ENCODE data around the gene ADNP.

ADNP gene

GRCh38 chr20:50876816-50877215 is 54.4 kb downstream of the ADNP start:
- H3K4me3 ChIP-seq (ENCODE audit: low read depth, low read length): no peak overlapping the region
- TF ChIP-seq, protein P1, sequence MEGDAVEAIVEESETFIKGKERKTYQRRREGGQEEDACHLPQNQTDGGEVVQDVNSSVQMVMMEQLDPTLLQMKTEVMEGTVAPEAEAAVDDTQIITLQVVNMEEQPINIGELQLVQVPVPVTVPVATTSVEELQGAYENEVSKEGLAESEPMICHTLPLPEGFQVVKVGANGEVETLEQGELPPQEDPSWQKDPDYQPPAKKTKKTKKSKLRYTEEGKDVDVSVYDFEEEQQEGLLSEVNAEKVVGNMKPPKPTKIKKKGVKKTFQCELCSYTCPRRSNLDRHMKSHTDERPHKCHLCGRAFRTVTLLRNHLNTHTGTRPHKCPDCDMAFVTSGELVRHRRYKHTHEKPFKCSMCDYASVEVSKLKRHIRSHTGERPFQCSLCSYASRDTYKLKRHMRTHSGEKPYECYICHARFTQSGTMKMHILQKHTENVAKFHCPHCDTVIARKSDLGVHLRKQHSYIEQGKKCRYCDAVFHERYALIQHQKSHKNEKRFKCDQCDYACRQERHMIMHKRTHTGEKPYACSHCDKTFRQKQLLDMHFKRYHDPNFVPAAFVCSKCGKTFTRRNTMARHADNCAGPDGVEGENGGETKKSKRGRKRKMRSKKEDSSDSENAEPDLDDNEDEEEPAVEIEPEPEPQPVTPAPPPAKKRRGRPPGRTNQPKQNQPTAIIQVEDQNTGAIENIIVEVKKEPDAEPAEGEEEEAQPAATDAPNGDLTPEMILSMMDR (IDR thresholded peaks at IDR 0.05; ENCODE audit: low read depth, low read length): no peak

DNA sequence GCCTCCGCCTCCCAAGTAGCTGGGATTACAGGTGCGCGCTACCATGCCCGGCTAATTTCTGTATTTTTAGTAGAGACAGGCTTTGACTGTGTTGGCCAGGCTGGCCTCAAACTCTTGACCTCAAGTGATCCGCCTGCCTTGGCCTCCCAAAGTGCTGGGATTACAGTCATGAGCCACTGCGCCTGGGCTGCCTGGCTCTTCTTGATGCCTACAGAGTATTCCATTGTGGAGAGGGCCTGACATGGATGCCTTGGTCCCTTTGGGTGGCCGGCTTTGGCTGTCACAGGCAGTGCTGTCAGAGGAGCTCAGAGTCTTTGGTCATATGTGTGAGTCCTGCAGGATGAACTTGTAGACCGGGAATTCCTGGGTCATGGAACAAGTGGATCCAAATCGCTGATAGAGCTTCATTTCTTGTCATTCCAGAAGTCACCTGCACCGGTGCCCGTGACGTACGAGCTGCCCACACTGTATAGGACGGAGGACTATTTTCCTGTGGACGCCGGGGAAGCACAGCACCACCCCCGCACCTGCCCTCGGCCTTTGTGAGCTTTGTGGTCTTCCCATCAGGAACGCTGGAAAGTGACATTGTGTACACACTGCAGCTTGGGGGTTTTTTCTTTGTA is 55.1 kb downstream of the ADNP start:
- TF ChIP-seq, protein P1 (IDR thresholded peaks at IDR 0.05; ENCODE audit: low read depth, low read length): no peak
- H3K4me3 ChIP-seq (ENCODE audit: low read depth, low read length): no peak overlapping the region

GRCh38 chr20:50874758-50875665 is 56.2 kb downstream of the ADNP start:
- no peak overlapping the region for H3K4me3 ChIP-seq (ENCODE audit: low read depth, low read length)
- TF ChIP-seq, protein P1 (IDR thresholded peaks at IDR 0.05; ENCODE audit: low read depth, low read length): no peak

DNA sequence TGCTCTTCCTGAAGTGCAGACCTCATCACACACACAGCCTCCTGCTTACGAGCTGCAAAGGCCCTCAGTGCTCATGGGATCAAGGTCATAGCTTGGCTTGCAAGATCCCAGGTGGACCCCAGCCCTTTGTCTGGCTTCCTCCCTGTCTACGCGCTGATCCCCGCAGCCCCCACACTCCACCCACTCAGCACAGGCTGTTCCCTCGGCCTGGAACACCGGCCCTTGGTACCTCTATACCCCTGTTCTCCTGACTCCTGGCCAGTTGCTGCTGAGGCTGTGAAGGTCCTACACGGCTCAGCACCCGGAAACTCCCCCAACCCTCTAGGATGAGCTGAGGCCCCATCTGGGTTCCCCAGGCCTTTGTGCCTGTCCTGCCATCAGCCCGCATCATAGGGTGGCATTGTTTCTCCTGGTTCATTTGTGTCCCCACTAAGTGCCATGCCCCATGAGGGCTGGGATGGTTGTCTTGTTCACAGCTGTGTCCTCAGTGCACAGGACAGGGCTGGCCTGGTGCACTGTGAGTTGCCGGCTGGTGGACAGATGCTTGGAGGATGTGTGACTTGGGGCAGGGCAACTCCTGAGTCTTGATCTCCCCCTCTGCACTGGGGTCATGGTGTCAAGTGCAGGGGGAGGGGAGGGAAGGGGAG is 57.0 kb downstream of the ADNP start:
- H3K4me3 ChIP-seq (ENCODE audit: low read depth, low read length): no peak overlapping the region
- TF ChIP-seq, protein P1 (IDR thresholded peaks at IDR 0.05; ENCODE audit: low read depth, low read length): no peak

DNA sequence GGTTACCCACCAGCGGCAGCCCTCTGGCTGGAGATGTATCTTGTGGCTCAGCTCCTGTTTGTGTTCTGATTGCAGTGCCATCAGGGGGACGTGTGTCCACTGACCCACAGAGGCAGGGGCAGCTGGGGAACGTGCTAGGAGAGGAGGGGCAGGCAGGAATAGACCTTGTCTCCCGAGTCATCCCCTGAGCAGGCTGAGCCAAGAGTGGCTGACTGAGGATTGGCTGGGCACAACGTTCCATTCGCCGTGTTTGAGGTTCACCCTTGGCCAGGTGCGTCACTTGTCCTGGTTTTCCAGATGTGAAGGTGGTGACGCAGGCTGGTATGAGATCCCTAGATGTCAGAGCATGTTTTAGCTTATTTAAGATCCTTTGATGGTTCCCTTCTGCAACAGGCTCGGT is 57.7 kb downstream of the ADNP start:
- TF ChIP-seq, protein P1 (IDR thresholded peaks at IDR 0.05; ENCODE audit: low read depth, low read length): no peak
- no peak overlapping the region for H3K4me3 ChIP-seq (ENCODE audit: low read depth, low read length)

DNA sequence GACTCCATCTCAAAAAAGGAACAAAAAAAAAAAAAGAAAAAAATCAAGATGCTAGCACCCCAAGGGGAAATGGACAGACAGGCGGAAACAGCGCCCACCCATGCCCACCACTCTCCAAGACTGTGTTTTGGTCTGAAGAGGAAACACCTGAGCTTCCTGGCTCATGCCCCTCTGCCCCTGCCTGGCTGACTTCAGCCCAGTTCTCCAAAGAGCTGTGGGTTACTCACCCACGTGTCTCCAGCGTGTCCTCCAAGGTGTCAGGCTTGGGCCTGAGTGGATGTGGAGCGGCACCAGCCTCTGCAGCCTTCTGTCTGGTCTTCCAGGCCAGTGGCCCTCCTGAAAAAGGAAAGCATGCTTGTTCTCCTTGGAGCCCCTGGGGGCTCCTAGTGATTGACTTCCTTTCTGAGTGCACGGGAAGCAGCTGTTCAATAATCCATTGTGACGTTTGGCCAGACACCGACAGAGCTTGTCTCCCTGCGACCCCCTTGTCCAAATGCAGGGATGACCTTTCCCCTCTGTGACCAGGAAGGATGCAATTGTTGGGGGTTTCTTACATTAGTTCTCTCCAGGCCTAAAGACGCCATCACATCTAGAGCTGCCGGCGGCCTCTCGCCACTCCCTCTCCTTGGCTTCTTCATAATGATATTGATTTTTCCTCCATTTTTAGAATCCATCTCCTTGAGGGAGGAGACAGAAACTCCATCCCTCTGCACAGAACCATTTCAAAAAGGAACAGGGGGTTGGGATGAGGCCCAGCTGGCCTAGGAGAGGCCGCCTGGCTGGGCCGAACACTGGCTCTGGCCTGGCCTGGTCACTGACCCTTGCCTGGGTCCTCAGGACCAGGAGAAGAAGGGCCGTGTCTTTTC is 58.4 kb downstream of the ADNP start:
- no peak overlapping the region for H3K4me3 ChIP-seq (ENCODE audit: low read depth, low read length)
- TF ChIP-seq, protein P1 (IDR thresholded peaks at IDR 0.05; ENCODE audit: low read depth, low read length): no peak
